ENCODE data around the gene SORCS1. TPM values are rescaled to one million over a fixed set of nuclear protein-coding genes. Genes with fewer than 3 reads are reported as not detected.

The SORCS1 gene
- total RNA-seq = not detected in 2 replicates

GRCh38 chr10:107163881-107164861 lies at the start of gene SORCS1:
Gene SORCS1 (minus strand): TSS chr10:107164706.

Measured in myometrial cell (primary cell).